Thoracic aorta (tissue), 2 donors: ENCODE data around the gene GPC5. TPM values are rescaled to one million over a fixed set of nuclear protein-coding genes. Genes with fewer than 3 reads are reported as not detected.

Source experiments
- ATAC-seq: fragments of 150-250 bp; one replicate; pipeline ENCODE4 v1.8.0; 2017; ENCODE audit warnings: low read depth; ENCODE audit not compliant: insufficient number of reproducible peaks, low FRiP score
- DNase-seq: peaks from one replicate; pipeline ENCODE4 v3.0.0-alpha.2; 2020; ENCODE audit warnings: low spot score
- H3K27ac ChIP-seq, 2 donors: fragments of 200-600 bp; sonication (generic); 1 replicate in 1 of 2; 2 replicates in 1 of 2; pipeline ENCODE4 v1.5.1; 2016; ENCODE audit warnings: mild to moderate bottlenecking in 2 of 2, moderate library complexity in 2 of 2
- H3K27me3 ChIP-seq: fragments of 200-600 bp; sonication (generic); replicated peaks from 2 replicates; pipeline ENCODE4 v1.6.0; 2016; ENCODE audit warnings: mild to moderate bottlenecking; ENCODE audit not compliant: insufficient read depth
- H3K36me3 ChIP-seq: fragments of 200-600 bp; sonication (generic); one replicate; pipeline ENCODE4 v1.5.1; 2016
- H3K4me1 ChIP-seq, 2 donors: fragments of 200-600 bp; sonication (generic); 1 replicate in 1 of 2; 2 replicates in 1 of 2; pipeline versions ENCODE4 v1.5.1 to v1.6.0; 2016; ENCODE audit warnings: low read depth in 2 of 2, mild to moderate bottlenecking in 1 of 2; ENCODE audit not compliant: control insufficient read depth in 1 of 2
- H3K4me3 ChIP-seq: fragments of 200-600 bp; sonication (generic); 2 replicates; pipeline ENCODE4 v1.5.1; 2016; ENCODE audit warnings: mild to moderate bottlenecking
- H3K9me3 ChIP-seq: fragments of 200-600 bp; sonication (generic); 2 replicates; pipeline ENCODE4 v1.5.1; 2016
- CTCF ChIP-seq: fragments of 200-600 bp; sonication (generic); IDR thresholded peaks from one replicate; pipeline ENCODE4 v1.5.1; 2019; ENCODE audit warnings: antibody characterized with exemption
- total RNA-seq, 2 donors: library from RNA; depleted of rRNA; stranded (reverse); fragments of >200 nt; gene quantifications; one replicate each; pipeline versions ENCODE4 v1.1.0 to v1.2.3, GENCODE V29; 2016

GPC5 gene
- total RNA-seq, 2 donors from 2014 or later = 3.3 TPM; not detected in 1

GRCh38 chr13:92029641-92030040 lies 631.2 kb downstream of the GPC5 start:
- Histone ChIP-seq H3K36me3 (no peaks in the 10 kb centered on the region), H3K4me3 (no peak overlapping the region), H3K27me3 (no peaks in the 10 kb centered on the region), H3K27ac (no peak overlapping the region), H3K9me3 (no peaks in the 10 kb centered on the region), H3K4me1 (no peaks in the 10 kb centered on the region)
- DNase-seq (no peak), ATAC-seq (no peak)
- TF ChIP-seq CTCF = no peak

GRCh38 chr13:92038905-92039304 lies 640.5 kb downstream of the GPC5 start:
- DNase-seq (no peak), ATAC-seq (no peak)
- no peaks in the 10 kb centered on the region for H3K9me3 ChIP-seq
- no peak overlapping the region for H3K27ac ChIP-seq
- no peaks in the 10 kb centered on the region for H3K4me1 ChIP-seq
- no peaks in the 10 kb centered on the region for H3K36me3 ChIP-seq
- no peak overlapping the region for H3K4me3 ChIP-seq
- TF ChIP-seq CTCF = no peak
- no peaks in the 10 kb centered on the region for H3K27me3 ChIP-seq

- ATAC-seq (no peak), DNase-seq (no peak)
- Histone ChIP-seq H3K9me3 (no peaks in the 10 kb centered on the region), H3K27me3 (no peaks in the 10 kb centered on the region), H3K4me3 (no peak overlapping the region), H3K36me3 (no peaks in the 10 kb centered on the region), H3K27ac (no peak overlapping the region), H3K4me1 (no peaks in the 10 kb centered on the region)
- no peak for TF ChIP-seq CTCF
These were observed 644.1 kb downstream of the GPC5 start for GRCh38 chr13:92042522-92042921.

- Histone ChIP-seq H3K27ac (no peak overlapping the region), H3K4me3 (no peak overlapping the region), H3K4me1 (no peaks in the 10 kb centered on the region), H3K9me3 (no peaks in the 10 kb centered on the region), H3K27me3 (no peaks in the 10 kb centered on the region), H3K36me3 (no peaks in the 10 kb centered on the region)
- no peak for ATAC-seq
- no peak for TF ChIP-seq CTCF
- DNase-seq = no peak
These were observed 645.9 kb downstream of the GPC5 start for GRCh38 chr13:92044351-92044750.

GRCh38 chr13:92054389-92054788 lies 656.0 kb downstream of the GPC5 start:
- H3K9me3 ChIP-seq = no peaks in the 10 kb centered on the region
- H3K4me1 ChIP-seq = no peaks in the 10 kb centered on the region
- no peak for TF ChIP-seq CTCF
- no peaks in the 10 kb centered on the region for H3K36me3 ChIP-seq
- H3K4me3 ChIP-seq = no peak overlapping the region
- no peaks in the 10 kb centered on the region for H3K27me3 ChIP-seq
- no peak overlapping the region for H3K27ac ChIP-seq
- DNase-seq = no peak
- ATAC-seq = no peak
